NCI-H1436 treated with DMSO at 0.1 percent for 48 hours (cell line): ENCODE measurements around the gene HLA-DPA1.
A peak's percentile ranks its signal among the peaks of the same experiment; 100 is the strongest.
"Not testable (repeated sequence)": the region's sequence is repeated elsewhere in the genome, so short reads cannot be mapped to it uniquely, and the experiment has no call there.

Source experiments
- DNase-seq: peaks from one replicate; lab custom pipeline; 2025; lab: John Stamatoyannopoulos, UW

HLA-DPA1 gene

DNA sequence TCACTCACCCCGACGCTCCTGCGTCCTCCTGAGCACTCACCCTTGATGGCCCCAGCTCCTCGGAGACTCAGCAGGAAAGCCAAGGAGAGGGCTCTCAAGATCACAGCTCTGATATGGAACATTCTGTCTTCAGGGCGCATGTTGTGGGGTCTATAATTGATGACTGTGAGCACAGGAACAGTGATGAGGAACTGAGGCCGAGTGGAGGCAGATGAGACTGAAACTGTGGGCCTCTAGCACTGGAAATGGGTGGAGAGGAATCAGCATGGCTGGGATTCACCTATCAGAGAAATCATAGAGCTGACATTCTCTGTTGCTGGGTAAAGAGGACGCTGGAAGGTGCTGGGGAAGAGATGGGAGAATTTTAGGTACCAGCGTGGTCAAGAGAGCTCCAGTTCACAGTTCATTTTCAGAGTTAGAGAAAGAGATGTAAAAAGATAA, at the start of gene HLA-DPA1:
Gene HLA-DPA1 (minus strand): TSS at position 219 of the 441 bp plus-strand sequence.
- no peak for DNase-seq

DNA sequence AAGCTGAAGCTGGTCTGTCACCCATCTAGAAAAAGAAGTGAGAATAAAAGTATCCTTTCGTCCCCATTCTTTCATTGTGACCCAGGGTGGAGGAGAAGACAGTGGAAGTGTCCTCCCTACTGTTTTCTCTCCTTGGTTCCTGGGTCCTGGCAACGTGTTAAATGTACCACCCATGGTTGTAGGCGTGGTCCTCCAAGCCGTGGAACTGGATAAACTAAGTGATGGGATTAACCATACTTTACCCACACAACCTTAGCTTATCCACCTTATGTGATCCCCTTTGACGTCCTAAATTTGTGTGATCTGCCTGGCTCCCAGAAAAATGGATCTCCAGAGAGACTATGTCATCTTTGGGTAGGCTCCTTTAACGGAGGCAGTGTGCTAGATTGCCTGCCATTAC, 49.7 kb upstream of the HLA-DPA1 start:
- DNase-seq = no peak

DNA sequence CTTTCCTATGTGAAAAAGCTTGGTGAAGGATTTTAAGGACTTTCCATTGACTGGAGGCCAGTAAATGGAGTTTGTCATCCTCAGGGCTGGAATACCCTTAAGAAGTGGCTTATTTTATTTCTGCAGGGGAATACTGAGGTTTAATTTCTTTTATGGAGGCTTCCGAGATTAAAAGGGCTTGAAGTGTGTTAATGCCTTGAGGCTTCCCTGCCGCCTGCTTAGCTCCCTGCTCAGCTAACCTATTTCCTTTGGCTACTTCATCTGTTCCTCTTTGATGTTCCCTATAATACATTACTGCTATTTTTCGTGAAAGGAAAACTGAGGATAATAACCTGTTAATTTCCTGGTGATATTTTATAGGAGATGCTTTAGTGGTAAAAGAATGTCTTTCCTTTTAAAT, 46.6 kb upstream of the HLA-DPA1 start:
- no peak for DNase-seq

DNA sequence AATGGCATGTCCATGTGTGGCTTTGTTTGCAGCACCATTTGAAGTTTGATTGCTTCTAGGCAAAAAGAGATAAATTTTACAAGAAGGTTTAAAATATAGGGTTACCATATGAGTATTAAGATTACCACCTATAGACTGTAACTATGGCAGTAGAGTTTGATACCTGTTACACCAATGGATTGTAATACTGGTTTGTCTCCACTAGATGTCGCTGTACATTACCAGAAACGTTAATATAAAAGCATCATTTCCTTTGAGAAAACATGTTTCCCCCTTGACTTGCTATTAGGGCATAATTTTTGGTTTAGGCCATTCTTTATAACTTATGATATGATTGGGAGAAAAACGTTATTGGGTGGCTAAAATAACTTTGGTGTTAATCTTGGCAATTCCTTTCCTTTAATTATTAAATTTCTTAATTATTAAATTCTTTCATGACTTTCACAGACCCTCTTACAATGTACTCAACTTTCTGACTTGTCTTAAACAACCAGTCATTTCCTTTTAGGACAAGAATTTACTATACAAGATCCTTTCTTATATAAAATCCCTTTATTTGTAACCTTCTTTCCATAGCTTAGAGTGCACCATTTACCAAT, 45.2 kb upstream of the HLA-DPA1 start:
- peak; percentile 3 for DNase-seq

DNA sequence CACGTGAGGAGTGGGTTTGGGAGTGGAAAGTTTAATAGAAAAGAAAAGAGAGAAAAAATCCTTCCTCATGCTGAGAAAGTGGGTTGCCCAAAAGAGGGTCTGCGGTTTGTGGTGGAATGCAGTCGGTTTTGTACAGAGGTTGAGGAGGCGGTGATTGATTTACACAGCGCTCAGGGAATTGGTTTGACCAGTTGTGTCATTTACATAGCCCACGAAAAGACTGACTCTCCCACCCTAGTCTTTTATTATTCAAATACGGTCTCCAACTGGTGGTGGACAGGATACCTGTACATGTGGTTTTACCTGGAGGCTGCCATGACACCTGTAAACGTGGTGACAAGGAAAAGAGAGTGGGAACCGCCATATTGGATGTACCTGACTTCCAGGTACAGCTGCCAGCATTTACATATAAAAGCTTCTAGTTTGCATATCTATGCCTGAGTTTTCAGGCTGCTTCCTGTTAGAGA, 44.4 kb upstream of the HLA-DPA1 start:
- DNase-seq = no peak

DNA sequence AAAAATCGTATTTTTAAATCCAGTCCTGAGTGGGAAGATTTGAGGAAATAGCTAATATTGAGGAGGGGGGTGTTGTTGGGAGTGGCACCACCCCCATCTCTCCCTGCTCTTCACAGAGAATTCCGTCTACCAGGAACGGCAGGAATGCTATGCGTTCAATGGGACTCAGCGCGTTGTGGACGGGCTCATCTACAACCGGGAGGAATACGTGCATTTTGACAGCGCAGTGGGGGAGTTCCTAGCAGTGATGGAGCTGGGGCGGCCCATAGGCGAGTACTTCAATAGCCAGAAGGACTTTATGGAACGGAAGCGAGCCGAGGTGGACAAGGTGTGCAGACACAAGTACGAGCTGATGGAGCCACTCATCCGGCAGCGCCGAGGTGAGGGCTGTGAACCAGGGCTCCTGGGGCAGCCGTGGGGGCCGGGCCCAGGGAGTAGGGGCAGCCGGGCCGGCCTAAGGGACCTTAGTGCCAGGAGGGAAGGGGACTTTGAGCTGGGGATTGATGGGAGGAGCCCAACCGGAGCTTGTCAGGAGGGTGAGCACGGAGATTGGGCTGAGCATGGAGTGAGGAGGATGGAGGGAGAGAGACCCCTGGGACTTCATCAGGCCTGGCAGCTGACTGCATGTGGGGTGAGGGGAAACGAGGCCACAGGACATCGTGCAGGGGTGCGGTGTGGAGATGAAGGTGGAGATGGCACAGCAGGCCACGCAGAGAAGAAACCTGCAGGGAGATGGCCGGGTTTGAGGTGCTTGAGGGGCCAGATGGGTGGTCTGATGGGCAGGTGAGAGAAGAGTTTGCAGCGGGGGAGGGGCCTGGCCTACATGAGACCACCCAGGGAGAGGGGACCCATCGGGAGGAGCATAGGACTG, 43.6 kb upstream of the HLA-DPA1 start:
- no peak for DNase-seq

DNA sequence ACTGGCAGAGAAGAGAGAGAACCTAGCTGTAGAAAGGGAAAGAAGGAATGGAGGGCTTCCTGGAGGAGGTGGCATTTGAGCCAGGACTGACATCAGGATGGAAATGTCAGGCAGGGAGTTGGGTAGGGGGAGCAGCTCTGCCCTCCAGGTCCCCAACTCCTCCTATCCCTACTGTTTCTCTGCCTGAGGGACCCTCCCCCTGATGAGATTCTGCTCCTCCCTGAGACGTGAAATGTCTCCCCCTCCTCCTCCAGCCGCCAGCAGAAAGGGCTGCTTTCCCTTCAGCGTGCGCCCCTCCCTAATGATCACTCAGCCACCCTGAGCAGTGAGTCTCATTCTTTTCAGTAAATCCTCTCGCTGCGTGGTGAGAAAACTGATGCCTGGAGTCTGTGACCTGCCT, 43.0 kb upstream of the HLA-DPA1 start:
- no peak for DNase-seq

DNA sequence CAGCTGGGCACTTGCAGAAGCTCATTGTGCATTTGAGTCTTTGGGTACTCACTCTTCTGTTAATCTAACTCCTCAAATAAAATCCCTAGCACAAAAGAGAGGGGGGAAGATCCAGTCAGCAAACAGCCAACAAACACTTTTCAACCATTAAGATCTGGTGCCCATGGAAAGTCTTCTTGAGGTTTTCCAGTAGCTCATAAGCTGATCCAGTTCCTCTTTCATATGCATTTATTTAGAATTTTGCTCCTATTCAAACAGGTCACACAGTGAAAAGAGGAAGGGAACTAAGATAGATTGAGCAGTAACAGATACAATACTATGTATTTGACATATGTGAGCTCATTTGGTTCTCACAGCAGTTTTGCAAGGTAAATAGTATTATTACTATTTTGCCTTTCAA, 41.0 kb upstream of the HLA-DPA1 start:
- DNase-seq = no peak

DNA sequence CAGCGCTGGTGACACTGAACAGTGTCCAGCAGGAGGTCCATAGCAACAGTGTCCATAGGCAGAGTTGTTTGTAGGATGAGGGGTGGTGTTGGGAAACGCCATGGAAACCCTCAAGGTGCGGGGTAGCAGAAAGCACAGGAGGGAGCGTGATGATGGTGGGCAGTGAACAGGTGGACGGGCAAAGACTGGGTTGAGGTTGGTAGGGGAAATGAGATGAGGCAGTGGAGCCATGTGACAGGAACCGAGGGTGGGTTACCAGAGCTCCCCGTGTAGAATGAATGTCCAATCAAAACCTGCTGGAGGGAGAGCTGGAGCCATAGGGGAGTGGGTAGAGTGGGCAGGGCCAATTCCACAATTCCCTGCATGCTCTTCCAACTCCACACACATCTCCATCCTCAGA, 40.3 kb upstream of the HLA-DPA1 start:
- DNase-seq = no peak

DNA sequence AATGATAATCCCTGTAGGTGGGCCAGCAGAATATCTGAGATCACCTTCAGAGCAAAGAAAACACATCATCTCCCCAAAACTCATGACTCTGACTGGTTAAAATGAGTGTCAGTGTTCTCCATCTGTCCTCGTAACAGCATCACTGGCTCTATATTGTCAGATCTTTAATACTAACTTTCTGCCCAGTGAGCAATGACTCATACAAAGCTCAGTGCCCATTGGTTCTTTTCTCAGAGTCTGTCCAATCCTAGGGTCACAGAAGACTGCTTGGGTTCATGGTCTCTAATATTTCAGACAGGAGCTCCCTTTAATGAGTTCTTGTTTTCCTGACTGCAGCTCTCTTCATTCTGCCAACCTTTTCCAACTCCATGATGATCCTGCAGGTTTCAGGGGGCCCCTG, 38.7 kb upstream of the HLA-DPA1 start:
- no peak for DNase-seq

DNA sequence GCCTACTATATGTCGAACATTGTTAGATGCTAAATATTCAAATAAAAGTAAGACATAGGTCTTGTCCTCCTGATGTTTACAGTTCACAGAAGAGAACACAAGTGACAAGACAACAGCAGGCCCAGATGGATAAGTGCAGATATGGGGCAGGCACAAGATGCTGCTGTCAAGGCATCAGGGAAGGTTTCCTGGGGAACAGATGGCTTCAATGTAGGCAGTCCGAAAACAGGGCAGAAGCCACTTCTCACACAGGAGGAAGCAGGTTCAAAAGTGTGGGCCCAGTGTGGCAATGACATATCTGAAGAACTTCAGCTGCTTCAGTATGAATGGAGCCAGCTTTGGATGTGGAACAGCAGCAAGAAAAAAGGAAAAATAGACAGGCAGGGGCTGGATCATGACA, 34.9 kb upstream of the HLA-DPA1 start:
- no peak for DNase-seq

DNA sequence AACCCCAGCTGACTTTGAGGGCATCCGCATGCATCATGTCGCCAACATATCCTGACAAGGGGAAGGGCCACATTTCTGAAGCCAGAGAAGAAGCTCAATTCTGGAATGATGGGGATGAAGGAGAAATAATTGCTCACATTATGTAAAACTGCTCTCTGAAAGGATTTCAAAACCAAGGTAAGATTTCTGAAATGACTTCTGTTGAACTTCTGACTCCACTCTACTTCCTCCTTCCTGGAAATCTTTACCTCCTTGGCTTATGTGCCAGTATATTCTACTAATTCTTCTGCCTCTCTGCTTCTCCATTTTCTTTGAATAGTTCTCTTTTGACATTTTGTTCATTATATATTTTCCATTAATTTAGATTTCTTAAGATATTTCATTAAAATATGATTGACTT, 34.2 kb upstream of the HLA-DPA1 start:
- DNase-seq = no peak

DNA sequence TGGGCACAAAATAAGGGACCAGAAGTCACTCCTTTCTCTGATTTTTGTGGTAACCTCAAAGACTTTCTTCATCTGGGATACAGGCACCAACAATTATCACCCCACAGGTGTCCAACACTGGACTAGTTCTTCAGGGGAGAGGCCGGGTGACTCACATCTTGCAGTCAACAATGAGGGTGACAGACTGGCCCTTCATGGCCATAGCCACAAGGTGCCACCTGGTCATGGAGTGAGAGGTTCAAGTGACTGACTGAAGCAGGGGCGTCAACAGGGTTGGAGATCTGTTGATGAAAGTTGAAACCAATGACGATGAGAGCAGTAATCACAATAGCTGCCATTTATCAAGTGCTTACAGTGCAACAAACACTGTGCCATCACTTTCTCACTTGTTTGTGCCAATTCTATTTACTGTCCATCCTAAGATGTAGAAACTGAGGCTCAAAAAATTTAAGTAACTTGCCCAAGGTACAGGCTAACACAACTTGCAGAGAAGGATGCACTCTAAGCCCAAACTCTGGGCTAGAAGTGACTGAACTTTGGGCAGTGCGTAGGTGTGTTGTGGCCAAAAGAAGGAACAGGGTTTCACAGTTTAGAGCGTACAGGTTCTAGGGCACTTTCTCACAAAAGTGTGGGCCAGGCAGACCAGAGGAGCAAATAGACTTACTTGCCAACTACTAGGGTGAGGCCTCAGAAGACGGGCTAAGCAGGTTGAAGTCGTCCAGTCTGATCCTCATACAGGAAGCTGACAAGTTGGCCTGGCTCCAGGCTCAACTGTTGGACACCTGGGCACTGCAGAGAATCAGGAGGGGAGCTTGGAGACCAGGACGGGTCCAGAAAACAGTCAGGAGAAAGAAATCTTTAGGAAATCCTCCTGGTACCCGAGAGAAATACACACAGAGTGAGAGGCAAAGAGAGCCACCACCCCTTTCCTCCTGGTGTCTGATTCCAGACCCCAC, 32.7 kb upstream of the HLA-DPA1 start:
- no peak for DNase-seq

DNA sequence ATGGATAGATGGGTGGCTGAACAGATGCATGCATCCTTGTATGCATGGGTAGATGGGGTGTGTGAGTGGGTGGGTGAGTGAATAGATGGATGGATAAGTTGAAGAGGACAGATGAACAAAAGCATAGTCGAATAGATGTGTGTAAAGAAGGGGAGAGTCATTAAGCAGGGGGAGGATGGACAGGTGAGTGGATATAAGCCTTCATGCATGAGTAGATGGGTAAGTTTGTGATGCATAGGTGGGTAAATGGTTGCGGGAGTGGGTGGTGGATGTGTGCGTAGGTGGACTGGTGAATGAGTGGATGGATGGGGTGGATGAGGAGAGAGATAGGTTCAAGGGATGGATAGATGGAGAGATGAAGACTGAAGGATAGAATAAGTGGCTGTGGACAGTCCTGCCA, 31.9 kb upstream of the HLA-DPA1 start:
- no peak for DNase-seq

DNA sequence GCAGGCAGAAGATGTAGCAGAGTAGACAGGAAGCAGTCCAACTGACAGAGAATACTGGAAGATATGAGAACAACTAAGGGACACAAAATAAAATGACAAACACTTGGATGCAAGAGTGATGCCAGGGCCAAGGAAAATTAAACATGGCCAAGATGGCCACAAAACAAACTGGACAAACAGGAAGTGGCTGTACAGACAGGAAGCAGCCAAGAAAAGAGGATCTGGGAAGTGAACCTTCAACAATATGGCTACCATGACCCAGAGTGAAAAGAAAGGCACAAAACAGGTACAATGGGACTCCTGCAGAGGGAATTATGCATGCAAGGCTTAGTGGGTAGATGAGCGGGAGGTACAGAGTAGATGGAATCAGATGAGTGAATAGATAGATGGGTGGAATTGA, 31.4 kb upstream of the HLA-DPA1 start:
- no peak for DNase-seq

DNA sequence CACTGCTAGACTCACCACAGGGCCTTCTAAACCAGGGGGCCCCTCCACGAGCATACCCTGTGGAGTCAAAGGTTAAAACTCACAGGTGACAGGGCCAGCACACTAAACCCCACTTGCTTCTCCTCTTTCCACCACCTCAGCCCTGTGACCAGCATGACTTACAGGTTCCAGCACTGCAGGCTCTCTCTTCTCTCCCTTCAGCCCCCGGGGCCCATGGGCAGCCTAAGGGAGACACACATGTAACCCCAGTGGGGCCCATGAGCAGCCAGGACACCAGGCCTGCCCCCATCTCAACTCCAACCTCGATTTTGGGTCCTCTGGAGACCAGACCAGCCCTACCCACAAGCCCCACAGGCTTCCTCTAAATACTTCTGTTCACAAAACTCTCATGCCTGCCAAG, 30.3 kb upstream of the HLA-DPA1 start:
- no peak for DNase-seq

DNA sequence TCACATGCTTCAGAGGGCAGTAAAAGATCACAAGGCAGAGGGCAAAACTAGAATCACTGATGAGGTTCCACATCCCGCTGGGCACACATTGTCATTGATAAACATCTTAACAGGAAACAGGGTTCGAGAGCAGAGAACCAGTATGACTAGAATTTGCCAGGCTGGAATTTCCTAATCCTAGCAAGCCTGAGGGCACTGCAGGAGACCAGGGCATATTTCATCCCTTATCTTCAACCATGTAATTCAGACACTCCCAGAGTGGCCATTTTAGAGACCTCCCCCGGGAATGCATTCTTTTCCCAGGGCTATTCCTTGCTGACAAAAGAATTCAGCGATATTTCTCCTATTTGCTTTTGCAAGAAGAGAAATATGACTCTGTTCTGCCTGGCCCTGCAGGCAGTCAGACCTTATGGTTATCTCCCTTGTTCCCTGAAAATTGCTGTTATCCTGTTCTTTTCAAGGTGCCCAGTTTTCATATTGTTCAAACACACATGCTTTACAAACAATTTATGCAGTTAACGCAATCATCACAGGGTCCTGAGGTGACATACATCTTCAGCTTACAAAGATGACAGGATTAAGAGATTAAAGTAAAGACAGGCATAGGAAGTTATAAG, 27.8 kb upstream of the HLA-DPA1 start:
- not testable (repeated sequence) for DNase-seq

DNA sequence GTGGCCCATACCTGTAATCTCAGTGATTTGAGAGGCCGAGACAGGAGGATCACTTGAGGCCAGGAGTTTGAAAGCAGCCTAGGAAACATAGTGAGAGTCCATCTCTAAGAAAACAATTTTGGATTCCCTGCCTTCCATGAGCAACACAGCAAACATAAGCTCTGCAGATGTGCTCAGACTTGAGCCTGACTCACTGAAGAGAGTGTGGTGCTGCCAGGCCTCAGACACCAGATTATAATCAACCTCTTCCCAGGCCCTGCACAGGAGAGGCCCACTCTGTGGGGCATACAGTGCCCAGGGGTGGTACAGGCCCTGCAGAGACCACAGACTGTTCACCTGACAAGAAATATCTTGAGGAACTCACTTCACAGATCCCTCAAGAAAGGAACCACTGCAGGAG, 22.2 kb upstream of the HLA-DPA1 start:
- no peak for DNase-seq

DNA sequence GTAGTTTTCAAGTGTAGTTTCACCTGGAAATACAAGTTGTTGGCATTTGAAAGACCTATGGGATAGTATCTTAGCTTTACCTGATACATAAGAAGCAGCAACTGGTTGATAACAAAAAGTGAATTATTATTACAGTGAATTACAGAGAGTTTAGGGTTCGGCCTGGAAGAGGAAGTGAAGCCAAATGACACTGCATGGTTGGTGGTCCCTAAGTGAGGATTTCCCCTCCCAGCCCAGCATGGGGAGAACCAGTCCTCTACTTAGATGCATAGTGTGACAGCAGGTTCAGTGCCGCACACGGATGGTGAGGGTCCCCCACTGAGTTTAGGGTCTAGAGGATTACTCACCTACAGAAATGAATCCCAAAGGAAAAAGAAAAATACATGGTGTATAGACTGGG, 20.4 kb upstream of the HLA-DPA1 start:
- no peak for DNase-seq

DNA sequence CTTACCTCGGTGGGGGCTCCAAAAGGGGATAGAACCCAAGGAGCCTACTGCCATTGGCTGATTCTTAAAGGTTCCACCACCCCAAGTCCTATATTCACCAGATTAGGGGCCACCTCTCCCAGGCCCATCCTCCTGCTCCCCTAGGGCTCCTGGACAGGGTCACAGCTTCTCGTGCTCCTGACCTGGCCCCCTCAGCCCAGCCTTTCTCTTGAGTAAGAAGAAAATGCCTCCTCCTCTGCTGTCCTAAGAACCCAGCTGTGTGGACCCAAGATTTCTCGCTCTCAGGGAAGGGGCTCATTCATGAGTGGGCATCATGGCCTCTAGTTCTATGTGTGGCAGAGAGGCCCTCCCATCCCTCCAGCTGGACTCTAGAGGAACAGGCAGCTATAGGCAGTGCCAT, 18.9 kb upstream of the HLA-DPA1 start:
- DNase-seq = no peak

DNA sequence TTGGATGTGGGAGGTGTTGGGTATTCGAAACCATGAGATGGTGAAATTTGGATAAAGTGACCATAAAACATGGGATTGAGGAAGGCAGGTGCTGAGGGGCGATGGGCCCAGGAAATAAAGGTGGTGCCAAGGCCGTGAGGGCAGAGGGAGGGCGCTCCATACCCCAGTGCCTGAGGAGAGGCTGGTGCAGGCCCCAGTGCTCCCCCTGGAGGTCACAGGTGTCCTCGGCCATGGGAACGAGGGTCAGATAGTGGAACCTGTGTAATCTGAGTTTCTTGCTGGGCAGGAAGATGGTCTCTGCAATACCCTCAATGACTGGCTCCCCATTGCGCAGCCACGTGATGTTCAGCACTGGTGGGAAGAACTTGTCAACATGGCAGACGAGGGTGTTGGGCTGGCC, 18.5 kb upstream of the HLA-DPA1 start:
- no peak for DNase-seq
